NT2/D1 (cell line): ENCODE data around the gene SNAPC1.

ENCODE experiments used
- DNase-seq: peaks from one replicate; pipeline ENCODE4 v3.0.0-alpha.2; 2011; ENCODE audit warnings: low read depth, low spot score
- H3K27me3 ChIP-seq: 2 replicates; pipeline ENCODE4 v1.6.0; 2011; ENCODE audit warnings: mild to moderate bottlenecking; ENCODE audit not compliant: insufficient read length, insufficient read depth
- H3K36me3 ChIP-seq: 2 replicates; pipeline ENCODE4 v1.6.1; 2011; ENCODE audit warnings: mild to moderate bottlenecking, low read length, mixed read lengths; ENCODE audit not compliant: insufficient read depth, insufficient read length
- H3K4me1 ChIP-seq: 2 replicates; pipeline ENCODE4 v1.5.1; 2011; ENCODE audit not compliant: insufficient read depth, insufficient read length
- H3K4me3 ChIP-seq: 2 replicates; pipeline ENCODE4 v1.5.1; 2011; ENCODE audit warnings: low read depth; ENCODE audit not compliant: insufficient read length
- H3K9ac ChIP-seq: 2 replicates; pipeline ENCODE4 v1.6.0; 2011; ENCODE audit warnings: low read depth; ENCODE audit not compliant: insufficient read length
- H3K9me3 ChIP-seq: 2 replicates; pipeline ENCODE4 v1.5.1; 2011; ENCODE audit warnings: mild to moderate bottlenecking, low read length; ENCODE audit not compliant: insufficient read depth
- SUZ12 ChIP-seq: IDR thresholded peaks from 2 replicates; pipeline ENCODE4 v1.6.1; 2011; ENCODE audit not compliant: insufficient read length, insufficient read depth; ENCODE audit errors: extremely low read depth
- YY1 ChIP-seq: IDR thresholded peaks from 2 replicates; pipeline ENCODE4 v1.6.1; 2011; ENCODE audit not compliant: insufficient read length, insufficient read depth
- ZNF274 ChIP-seq: IDR thresholded peaks from 2 replicates; pipeline ENCODE4 v1.6.1; 2011; ENCODE audit warnings: mild to moderate bottlenecking, low read depth, low read length

Gene SNAPC1

GRCh38 chr14:61761959-61762786, at the start of gene SNAPC1:
TSS of gene SNAPC1 (plus strand) at chr14:61762420. CDS start at chr14:61762461, 41 bp downstream.
- DNase-seq = peak; percentile 92
- Histone ChIP-seq H3K9ac (peak within 1 kb of the TSS; percentile 90), H3K4me1 (no peaks in the 10 kb centered on the region), H3K27me3 (no peaks in the 10 kb centered on the region), H3K9me3 (no peaks in the 10 kb centered on the region), H3K36me3 (peaks cover 5% of the 10 kb centered on the region), H3K4me3 (peak within 1 kb of the TSS; percentile 79)
- no peak for TF ChIP-seq SUZ12
- no peak for TF ChIP-seq ZNF274
- TF ChIP-seq YY1 = no peak

DNA sequence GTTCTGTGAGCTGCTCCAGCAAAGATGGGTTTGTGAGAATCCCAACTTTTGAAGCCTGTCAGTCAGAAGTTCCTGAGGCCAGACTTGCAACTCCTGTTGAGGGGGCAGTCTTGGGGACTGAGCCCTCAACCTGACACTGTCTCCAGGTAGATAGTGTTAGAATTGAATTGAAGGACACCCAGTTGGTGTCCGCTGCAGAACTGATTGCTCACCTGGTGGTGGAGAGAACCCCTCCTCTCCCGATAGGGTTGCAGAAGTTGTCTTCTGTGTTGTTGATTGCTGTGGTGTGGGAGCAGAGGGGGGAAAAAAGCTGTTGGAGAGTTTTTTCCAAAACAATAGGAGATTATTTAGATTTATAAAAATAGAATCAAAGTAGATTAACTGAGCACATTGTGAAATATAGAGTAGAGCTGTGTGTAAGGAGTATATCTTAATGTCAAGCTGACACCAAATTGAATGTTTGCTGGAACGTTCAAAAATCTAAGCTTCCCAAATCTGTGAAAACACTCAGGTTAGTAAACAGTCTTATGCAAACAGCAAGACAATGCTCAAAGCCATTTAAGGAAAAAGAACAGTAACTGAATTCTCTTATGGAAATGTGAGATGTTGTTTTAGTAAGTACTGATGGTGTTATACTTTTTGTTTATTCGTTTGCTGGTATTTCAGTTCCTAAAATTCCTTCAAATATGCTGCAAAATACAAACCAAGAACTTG, 48.3 kb upstream of the SNAPC1 start:
- Histone ChIP-seq H3K36me3 (no peaks in the 10 kb centered on the region), H3K4me1 (no peaks in the 10 kb centered on the region), H3K9me3 (no peaks in the 10 kb centered on the region), H3K9ac (no peak overlapping the region), H3K27me3 (no peaks in the 10 kb centered on the region), H3K4me3 (no peak overlapping the region)
- no peak for DNase-seq
- TF ChIP-seq ZNF274 (no peak), SUZ12 (no peak), YY1 (no peak)

GRCh38 chr14:61716956-61717355, 45.3 kb upstream of the SNAPC1 start:
- Histone ChIP-seq H3K9me3 (no peaks in the 10 kb centered on the region), H3K4me3 (no peak overlapping the region), H3K4me1 (no peaks in the 10 kb centered on the region), H3K36me3 (peaks cover 16% of the 10 kb centered on the region), H3K9ac (no peak overlapping the region), H3K27me3 (no peaks in the 10 kb centered on the region)
- no peak for DNase-seq
- no peak for TF ChIP-seq YY1
- TF ChIP-seq SUZ12 = no peak
- no peak for TF ChIP-seq ZNF274

GRCh38 chr14:61718039-61718438, 44.2 kb upstream of the SNAPC1 start:
- Histone ChIP-seq H3K4me3 (no peak overlapping the region), H3K9me3 (no peaks in the 10 kb centered on the region), H3K4me1 (no peaks in the 10 kb centered on the region), H3K27me3 (no peaks in the 10 kb centered on the region), H3K9ac (no peak overlapping the region), H3K36me3 (peaks cover 22% of the 10 kb centered on the region)
- TF ChIP-seq SUZ12 (no peak), YY1 (no peak), ZNF274 (no peak)
- no peak for DNase-seq

- no peak for DNase-seq
- no peaks in the 10 kb centered on the region for H3K9me3 ChIP-seq
- H3K36me3 ChIP-seq = peaks cover 34% of the 10 kb centered on the region
- no peak overlapping the region for H3K4me3 ChIP-seq
- TF ChIP-seq SUZ12 (no peak), YY1 (no peak), ZNF274 (no peak)
- H3K9ac ChIP-seq = no peak overlapping the region
- H3K27me3 ChIP-seq = no peaks in the 10 kb centered on the region
- H3K4me1 ChIP-seq = no peaks in the 10 kb centered on the region
These were observed 42.6 kb upstream of the SNAPC1 start for GRCh38 chr14:61719344-61720293.

DNA sequence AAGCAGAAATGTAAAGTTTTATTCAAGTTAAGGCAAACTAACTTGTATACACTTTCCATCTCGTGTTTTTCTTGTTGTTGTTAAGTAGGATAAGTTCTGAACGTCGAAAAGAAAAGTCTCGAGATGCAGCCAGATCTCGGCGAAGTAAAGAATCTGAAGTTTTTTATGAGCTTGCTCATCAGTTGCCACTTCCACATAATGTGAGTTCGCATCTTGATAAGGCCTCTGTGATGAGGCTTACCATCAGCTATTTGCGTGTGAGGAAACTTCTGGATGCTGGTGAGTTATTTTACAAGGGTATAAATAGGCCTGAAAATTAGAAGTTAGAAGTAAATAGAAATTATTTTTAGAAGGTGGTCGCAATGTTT, 41.9 kb upstream of the SNAPC1 start:
- TF ChIP-seq ZNF274 (no peak), SUZ12 (no peak), YY1 (no peak)
- Histone ChIP-seq H3K4me1 (no peaks in the 10 kb centered on the region), H3K9me3 (no peaks in the 10 kb centered on the region), H3K27me3 (no peaks in the 10 kb centered on the region), H3K36me3 (peaks cover 37% of the 10 kb centered on the region), H3K9ac (no peak overlapping the region), H3K4me3 (no peak overlapping the region)
- DNase-seq = no peak
